ENCODE data around the gene DCTN4.
A peak's percentile ranks its signal among the peaks of the same experiment; 100 is the strongest.
"Not testable (repeated sequence)": the region's sequence is repeated elsewhere in the genome, so short reads cannot be mapped to it uniquely, and the experiment has no call there.

The DCTN4 gene

DNA sequence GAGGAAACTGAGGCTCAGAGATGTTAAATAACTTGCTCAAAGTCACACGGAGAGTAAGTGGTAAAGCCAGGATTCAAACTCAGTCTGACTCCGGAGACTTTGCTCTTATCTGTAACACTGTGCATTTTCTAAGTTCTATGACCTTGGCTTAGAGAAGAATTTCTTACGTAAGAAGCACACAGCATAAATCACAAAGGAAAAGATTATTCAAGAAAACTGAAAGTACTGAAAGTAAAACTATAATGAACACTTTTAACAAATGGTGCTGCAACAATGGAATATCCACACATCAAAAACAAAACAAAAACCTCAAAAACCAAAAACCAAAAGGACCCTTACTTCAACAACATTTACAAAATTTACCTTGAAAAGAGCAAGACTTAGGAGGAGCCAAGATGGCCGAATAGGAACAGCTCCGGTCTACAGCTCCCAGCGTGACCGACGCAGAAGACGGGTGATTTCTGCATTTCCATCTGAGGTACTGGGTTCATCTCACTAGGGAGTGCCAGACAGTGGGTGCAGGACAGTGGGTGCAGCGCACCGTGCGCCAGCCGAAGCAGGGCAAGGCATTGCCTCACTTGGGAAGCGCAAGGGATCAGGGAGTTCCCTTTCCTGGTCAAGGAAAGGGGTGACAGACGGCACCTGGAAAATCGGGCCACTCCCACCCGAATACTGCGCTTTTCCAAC lies 16.2 kb downstream of the DCTN4 start:
- H3K36me3 Mint-ChIP-seq = peaks cover 55% of the 10 kb centered on the region
- CTCF ChIA-PET = interaction anchor here (1.2 to 1.6 kb wide), 3 partner anchors 12 to 104 kb away, joined by 3 to 4 read pairs (median 3); no protein-coding TSS in a partner anchor

DNA sequence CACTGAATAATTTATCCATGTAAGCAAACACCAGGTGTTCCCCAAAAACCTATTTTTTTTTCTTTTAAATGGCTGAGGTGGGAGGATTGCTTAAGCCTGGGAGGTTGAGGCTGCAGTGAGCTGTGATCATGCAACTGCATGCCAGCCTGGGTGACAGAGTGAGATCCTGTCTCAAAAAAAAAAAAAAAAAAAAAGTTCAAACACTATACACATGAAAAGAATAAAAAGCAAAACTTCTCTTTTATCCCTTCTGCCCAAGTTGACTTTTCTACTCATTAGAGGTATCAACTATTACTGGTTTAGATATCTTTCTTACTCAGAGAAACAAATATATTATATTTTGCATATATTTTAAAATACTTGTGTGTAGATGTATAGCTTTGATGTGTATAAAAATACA lies 17.8 kb downstream of the DCTN4 start:
- DNase-seq = peak; percentile 24
- H3K4me3 Mint-ChIP-seq = no peak overlapping the region
- H3K27me3 Mint-ChIP-seq = no peaks in the 10 kb centered on the region
- no peak overlapping the region for H3K27ac Mint-ChIP-seq
- CTCF ChIA-PET = interaction anchor here (1.6 kb wide), 1 partner anchor 106 kb away, joined by 4 read pairs; no protein-coding TSS in a partner anchor
- peaks cover 3% of the 10 kb centered on the region for H3K9me3 Mint-ChIP-seq
- peaks cover 77% of the 10 kb centered on the region for H3K4me1 Mint-ChIP-seq
- peaks cover 66% of the 10 kb centered on the region for H3K36me3 Mint-ChIP-seq

More for the DNA sequence above, 16.2 kb downstream of the DCTN4 start:
- H3K4me1 Mint-ChIP-seq = peaks cover 65% of the 10 kb centered on the region
- peak overlapping the region; percentile 92 for H3K27ac Mint-ChIP-seq
- not testable (repeated sequence) for H3K27me3 Mint-ChIP-seq, H3K9me3 Mint-ChIP-seq, DNase-seq
- peak overlapping the region; percentile 43 for H3K4me3 Mint-ChIP-seq

DNA sequence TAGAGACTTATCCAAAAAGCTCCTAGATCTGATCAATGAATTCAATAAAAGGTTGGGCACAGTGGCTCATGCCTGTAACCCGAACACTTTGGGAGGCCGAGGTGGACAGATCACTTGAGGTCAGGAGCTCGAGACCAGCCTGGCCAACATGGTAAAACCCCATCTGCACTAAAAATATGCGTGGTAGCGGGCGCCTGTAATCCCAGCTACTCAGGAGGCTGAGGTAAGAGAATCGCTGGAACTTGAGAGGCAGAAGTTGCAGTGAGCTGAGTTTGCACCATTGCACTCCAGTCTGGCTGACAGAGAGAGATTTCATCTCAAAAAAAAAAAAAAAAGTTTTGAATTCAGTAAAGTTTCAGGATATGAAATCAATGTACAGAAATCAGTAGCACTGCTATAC lies 20.0 kb downstream of the DCTN4 start:
- H3K27ac Mint-ChIP-seq = no peak overlapping the region
- peaks cover 72% of the 10 kb centered on the region for H3K36me3 Mint-ChIP-seq
- DNase-seq = no peak
- H3K4me3 Mint-ChIP-seq = no peak overlapping the region
- CTCF ChIA-PET = no interaction called here
- no peaks in the 10 kb centered on the region for H3K27me3 Mint-ChIP-seq
- H3K4me1 Mint-ChIP-seq = peaks cover 85% of the 10 kb centered on the region
- peaks cover 2% of the 10 kb centered on the region for H3K9me3 Mint-ChIP-seq

DNA sequence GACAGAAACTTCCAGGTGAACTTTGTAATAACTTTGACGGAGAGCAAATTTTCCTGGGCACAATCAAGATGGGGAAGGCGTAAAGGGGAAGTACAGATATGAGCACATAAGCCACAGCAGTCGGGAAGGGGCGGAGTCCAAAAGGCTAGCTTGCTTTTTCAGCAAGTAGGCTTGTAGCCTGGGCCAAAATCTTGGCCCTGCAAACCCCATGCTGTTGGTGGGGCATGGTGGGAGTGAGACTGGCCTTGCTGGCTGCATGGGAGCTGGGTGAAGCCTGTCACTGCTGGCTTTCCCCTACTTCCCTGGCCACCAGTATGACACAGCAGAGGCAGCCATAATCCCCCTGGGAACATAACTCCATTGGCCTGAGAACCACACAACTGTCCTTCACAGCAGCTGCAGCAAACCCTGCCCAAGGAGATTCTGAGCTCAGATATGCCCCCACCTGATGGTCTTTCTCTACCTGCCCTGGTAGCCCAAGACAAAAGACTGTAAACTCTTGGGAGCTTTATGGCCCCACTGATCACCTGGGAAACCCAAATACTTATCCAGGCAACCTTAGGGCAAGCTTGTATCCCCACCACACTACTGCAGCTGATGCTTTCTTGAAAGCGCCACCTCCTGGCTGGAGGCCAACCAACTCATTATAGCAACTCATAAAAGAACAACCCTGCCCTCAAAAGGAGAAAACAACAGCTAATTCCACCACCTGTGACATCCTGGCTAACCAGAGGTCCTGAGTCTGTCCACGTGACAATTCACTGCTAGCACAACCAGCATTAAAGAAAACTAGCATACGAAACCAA lies 24.0 kb downstream of the DCTN4 start:
- H3K27me3 Mint-ChIP-seq = no peaks in the 10 kb centered on the region
- peaks cover 75% of the 10 kb centered on the region for H3K36me3 Mint-ChIP-seq
- no peak overlapping the region for H3K27ac Mint-ChIP-seq
- peaks cover 47% of the 10 kb centered on the region for H3K4me1 Mint-ChIP-seq
- no peak for DNase-seq
- CTCF ChIA-PET = interaction anchor here (0.8 to 1.8 kb wide), 8 partner anchors 8 to 44 kb away, joined by 3 to 7 read pairs (median 4); partner anchors contain the start of genes RBM22 and SMIM3
- H3K4me3 Mint-ChIP-seq = no peak overlapping the region
- peaks cover 2% of the 10 kb centered on the region for H3K9me3 Mint-ChIP-seq

DNA sequence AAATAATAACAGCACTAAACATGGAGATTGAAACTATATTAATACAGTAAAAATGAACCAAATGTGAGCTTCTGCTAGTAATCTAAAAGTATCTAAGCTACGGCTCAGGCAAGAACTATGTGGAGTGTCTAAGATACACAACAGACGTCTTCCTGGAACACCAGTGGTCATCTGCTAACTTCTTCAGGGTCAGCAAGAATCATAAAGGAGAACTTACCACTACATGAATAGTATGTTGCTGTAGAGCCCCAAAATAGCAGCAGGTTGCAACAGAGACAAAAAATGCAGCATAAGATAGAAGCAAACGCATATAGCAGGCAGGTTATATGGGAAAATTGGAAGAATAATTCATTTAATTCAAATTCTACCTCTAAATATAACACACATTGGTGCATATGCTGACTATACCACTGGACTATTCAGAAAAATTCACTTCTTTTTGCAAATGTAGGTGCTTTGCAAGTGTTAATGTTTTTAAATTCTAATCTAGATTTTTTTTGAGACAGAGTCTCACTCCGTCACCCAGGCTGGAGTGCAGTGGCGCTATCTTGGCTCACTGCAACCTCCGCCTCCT lies 27.1 kb downstream of the DCTN4 start:
- no peak overlapping the region for H3K4me3 Mint-ChIP-seq
- H3K9me3 Mint-ChIP-seq = peaks cover 2% of the 10 kb centered on the region
- CTCF ChIA-PET = interaction anchor here (0.7 to 1.5 kb wide), 3 partner anchors 10 to 60 kb away, joined by 3 read pairs; partner anchors contain the start of gene RBM22
- DNase-seq = no peak
- H3K27ac Mint-ChIP-seq = no peak overlapping the region
- H3K36me3 Mint-ChIP-seq = peaks cover 62% of the 10 kb centered on the region
- no peaks in the 10 kb centered on the region for H3K27me3 Mint-ChIP-seq
- H3K4me1 Mint-ChIP-seq = peaks cover 20% of the 10 kb centered on the region

DNA sequence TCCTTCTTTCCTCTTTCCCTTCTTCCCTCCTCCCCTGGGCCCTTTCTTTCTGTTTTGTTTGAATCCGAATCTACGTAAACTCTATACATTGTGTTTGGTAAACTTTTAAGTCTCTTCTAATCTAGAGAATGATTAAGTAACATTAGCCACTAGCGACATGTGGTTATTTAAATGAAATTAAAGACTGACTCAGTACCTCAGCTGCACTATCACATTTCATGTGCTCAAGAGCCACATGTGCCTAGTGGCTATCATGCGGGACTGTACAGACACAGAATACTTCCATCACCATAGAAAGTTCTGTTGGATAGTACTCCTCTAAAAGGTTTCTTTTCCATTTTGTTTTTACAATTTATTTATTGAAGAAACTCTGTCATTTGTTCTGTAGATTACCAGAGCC lies 29.0 kb downstream of the DCTN4 start:
- DNase-seq = no peak
- Mint-ChIP-seq H3K4me1 (peaks cover 7% of the 10 kb centered on the region), H3K27ac (no peak overlapping the region), H3K4me3 (no peak overlapping the region), H3K9me3 (no peaks in the 10 kb centered on the region), H3K27me3 (no peaks in the 10 kb centered on the region), H3K36me3 (peaks cover 49% of the 10 kb centered on the region)
- CTCF ChIA-PET = no interaction called here

DNA sequence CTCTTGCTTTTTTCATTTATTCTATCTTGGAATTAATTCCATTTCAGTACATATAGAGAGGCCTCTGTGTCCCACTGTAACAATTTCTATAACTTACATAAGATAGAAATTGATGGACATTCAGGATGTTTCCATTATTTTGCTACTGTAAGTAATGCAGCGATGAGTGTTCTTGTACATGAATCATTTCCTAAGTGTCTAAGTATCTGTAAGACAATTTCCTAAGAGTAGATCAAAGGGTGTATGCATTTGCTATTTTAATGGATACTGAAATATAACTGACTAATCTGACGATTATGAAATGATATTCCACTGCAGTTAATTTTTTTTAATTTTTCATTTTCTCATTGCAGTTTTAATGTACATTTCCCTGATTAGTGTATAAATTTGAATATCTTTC lies 35.0 kb downstream of the DCTN4 start:
- DNase-seq = no peak
- H3K27ac Mint-ChIP-seq = no peak overlapping the region
- H3K9me3 Mint-ChIP-seq = no peaks in the 10 kb centered on the region
- H3K36me3 Mint-ChIP-seq = peaks cover 49% of the 10 kb centered on the region
- H3K4me1 Mint-ChIP-seq = no peaks in the 10 kb centered on the region
- H3K27me3 Mint-ChIP-seq = no peaks in the 10 kb centered on the region
- H3K4me3 Mint-ChIP-seq = no peak overlapping the region
- CTCF ChIA-PET = interaction anchor here (1.1 kb wide), 1 partner anchor 11 kb away, joined by 3 read pairs; no protein-coding TSS in a partner anchor

DNA sequence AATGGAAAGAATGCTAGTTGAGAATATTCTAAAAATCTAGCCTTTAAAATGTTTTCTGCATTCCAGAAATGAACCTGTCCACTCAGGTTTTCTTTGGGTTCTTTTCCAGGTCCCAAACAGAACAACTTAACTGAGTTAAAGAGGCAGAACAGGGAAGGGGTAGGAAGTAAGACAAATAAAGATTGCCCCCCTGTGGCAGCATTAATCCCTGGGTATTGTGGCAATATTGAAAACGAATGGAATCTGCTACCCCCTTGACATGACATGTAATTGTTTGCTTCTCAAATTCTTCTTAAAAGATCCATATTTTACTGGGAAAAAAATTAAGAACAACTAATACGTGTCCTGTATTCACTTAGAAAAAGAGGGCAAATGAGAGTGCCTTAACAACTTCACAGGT lies 48.7 kb downstream of the DCTN4 start:
- CTCF ChIA-PET = interaction anchor here (0.9 kb wide), 1 partner anchor 24 kb away, joined by 3 read pairs; no protein-coding TSS in a partner anchor
- H3K4me3 Mint-ChIP-seq = no peak overlapping the region
- H3K9me3 Mint-ChIP-seq = no peaks in the 10 kb centered on the region
- no peak for DNase-seq
- H3K36me3 Mint-ChIP-seq = peaks cover 34% of the 10 kb centered on the region
- no peaks in the 10 kb centered on the region for H3K4me1 Mint-ChIP-seq
- H3K27ac Mint-ChIP-seq = no peak overlapping the region
- H3K27me3 Mint-ChIP-seq = no peaks in the 10 kb centered on the region

DNA sequence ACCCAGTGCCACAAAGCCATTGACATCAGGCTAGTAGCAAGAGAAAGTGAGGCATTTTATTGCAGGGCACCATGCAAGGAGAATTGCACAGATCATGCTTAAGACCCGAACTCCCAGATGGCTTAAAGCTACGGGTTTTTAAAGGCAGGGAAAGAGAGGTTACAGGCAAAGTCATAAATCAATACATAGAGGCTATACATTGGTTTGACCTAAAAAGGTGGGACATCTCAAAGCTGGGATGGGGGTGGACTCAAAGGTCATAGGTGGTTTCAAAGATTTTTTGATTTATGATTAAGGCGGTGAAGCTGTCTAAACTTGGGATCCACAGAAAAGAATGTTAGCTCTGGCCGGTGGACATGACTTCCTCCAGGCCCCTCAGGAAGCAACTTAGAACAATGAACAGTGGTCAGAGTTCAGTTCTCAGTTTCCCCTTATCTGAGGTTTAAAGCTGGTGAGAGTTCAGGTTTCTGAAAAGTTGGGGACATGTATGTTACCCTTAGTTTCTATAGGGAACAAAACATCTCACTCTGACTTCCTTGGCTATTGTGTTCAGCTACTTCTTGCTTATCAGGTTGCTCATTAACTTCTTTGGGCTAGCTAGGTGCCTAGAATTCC lies 51.9 kb downstream of the DCTN4 start:
- Mint-ChIP-seq H3K9me3 (no peaks in the 10 kb centered on the region), H3K27me3 (no peaks in the 10 kb centered on the region), H3K27ac (no peak overlapping the region), H3K36me3 (peaks cover 24% of the 10 kb centered on the region), H3K4me1 (peaks cover 6% of the 10 kb centered on the region), H3K4me3 (no peak overlapping the region)
- CTCF ChIA-PET = interaction anchor here (1.1 to 2.2 kb wide), 3 partner anchors 14 to 72 kb away, joined by 3 to 6 read pairs (median 4); partner anchors contain the start of gene SMIM3
- DNase-seq = no peak

DNA sequence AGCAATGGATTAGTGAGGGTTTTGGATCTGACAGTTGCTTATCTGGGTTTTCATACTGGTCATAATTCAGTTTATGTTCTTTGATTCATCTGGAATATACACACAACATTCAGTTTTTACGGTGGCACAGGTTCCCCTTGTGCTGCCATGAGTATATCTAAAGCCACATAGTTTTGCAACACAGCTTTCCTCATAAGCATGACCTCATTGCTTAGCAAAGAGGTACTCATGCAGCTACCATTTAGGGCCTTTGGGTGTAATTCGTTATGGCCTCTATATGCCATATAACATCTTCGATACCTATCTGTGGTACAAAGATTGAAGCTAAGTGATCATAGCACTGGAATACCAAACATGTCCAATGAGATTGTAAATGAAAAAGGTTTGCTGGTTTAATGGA lies 55.1 kb downstream of the DCTN4 start:
- H3K9me3 Mint-ChIP-seq = no peaks in the 10 kb centered on the region
- H3K27ac Mint-ChIP-seq = no peak overlapping the region
- no peak overlapping the region for H3K4me3 Mint-ChIP-seq
- CTCF ChIA-PET = interaction anchor here (1.7 to 2.3 kb wide), 2 partner anchors 75 to 142 kb away, joined by 7 read pairs; partner anchors contain the start of gene SMIM3
- H3K36me3 Mint-ChIP-seq = peaks cover 9% of the 10 kb centered on the region
- H3K4me1 Mint-ChIP-seq = peaks cover 9% of the 10 kb centered on the region
- no peaks in the 10 kb centered on the region for H3K27me3 Mint-ChIP-seq
- no peak for DNase-seq

DNA sequence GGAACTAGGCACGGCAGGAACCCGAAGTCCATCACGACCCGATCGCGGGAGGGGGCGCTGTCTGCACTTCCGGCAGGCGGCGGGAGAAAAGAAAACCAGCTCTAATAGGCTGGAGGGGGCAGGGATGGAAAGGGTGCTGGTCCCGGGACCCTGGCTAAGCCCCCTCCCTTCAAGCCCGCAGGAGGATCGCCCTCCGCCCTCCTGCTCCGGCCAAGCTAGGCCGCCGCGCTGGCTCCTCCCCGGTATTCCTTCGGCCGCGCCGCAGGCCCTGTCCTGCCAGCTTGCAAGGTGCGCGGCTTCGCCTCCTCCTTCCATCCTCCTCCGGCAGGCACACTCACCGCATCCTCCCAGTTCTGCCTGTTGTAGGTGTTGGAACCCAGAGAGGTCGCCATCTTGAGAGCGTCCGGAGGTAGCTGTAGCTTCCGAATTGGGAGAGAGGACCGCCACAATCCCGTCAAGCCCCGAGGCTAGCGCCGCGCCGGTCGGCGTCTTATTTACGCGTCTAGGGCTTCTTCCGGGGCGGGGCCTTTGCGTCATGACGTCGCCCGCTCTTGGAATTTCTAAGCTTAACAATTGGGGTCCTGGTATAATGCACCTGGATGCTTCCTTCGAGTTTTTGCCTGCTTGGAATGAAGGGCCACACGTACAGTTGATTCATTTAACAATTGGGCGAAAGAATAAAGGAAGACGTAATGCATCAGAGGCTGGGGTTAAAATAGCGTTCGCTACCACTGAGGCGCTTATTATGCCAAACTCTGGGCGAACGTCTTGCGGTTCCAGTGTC lies 58.0 kb downstream of the DCTN4 start, which contains the start of gene RBM22:
RBM22 (minus strand) TSS at position 469 of the 784 bp plus-strand sequence; CDS start at position 392, 77 bp downstream.
- no peaks in the 10 kb centered on the region for H3K9me3 Mint-ChIP-seq
- H3K27ac Mint-ChIP-seq = no peak within 1 kb of the TSS
- H3K36me3 Mint-ChIP-seq = peaks cover 21% of the 10 kb centered on the region
- CTCF ChIA-PET = interaction anchor here (0.6 to 3.0 kb wide), 29 partner anchors 10 to 464 kb away, joined by 3 to 57 read pairs (median 4); partner anchors contain the start of genes DCTN4, IRGM and SMIM3
- no peaks in the 10 kb centered on the region for H3K27me3 Mint-ChIP-seq
- DNase-seq = peak; percentile 95
- H3K4me3 Mint-ChIP-seq = no peak within 1 kb of the TSS
- H3K4me1 Mint-ChIP-seq = peaks cover 10% of the 10 kb centered on the region

DNA sequence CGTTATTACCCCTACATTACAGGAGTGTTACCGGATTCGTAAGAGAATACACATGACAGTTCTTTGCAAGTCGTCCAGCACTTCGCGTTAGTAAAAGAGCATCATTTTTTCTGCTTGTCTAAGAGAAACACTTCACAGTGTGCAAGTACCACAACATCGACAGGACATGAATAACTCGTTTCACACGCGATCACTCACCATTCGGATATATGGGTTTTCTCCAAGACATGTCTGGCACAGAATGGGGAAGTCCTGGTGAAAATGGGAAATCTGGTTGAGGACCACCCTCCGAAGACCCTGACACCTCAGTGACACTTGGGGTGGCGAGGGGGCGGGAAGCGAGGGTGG lies 58.6 kb downstream of the DCTN4 start:
- H3K4me1 Mint-ChIP-seq = peaks cover 10% of the 10 kb centered on the region
- no peaks in the 10 kb centered on the region for H3K27me3 Mint-ChIP-seq
- H3K27ac Mint-ChIP-seq = no peak overlapping the region
- no peak for DNase-seq
- no peak overlapping the region for H3K4me3 Mint-ChIP-seq
- peaks cover 26% of the 10 kb centered on the region for H3K36me3 Mint-ChIP-seq
- H3K9me3 Mint-ChIP-seq = no peaks in the 10 kb centered on the region
- CTCF ChIA-PET = interaction anchor here (1.0 to 3.0 kb wide), 20 partner anchors 10 to 250 kb away, joined by 3 to 57 read pairs (median 3); partner anchors contain the start of genes DCTN4, IRGM and SMIM3

DNA sequence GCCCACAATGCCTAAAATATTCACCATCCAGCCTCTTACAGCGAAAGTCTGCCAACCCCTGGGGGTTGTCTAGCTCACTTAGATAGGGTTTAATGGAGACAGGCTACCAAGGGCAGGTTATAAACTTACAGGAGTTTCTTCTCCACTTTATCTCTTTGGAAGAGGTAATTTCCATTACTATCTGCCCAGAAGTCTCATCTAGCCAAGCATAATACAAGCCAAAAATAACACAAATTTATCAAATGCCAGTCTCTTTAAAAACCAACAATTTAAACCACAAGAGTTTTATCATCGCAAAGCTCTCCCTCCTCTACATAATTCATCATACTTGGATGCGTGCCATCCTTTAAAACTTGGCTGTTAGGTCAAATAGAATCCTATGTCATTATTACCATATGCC lies 64.2 kb downstream of the DCTN4 start:
- CTCF ChIA-PET = no interaction called here
- no peaks in the 10 kb centered on the region for H3K27me3 Mint-ChIP-seq
- no peak overlapping the region for H3K4me3 Mint-ChIP-seq
- peaks cover 2% of the 10 kb centered on the region for H3K4me1 Mint-ChIP-seq
- DNase-seq = no peak
- H3K9me3 Mint-ChIP-seq = no peaks in the 10 kb centered on the region
- H3K27ac Mint-ChIP-seq = no peak overlapping the region
- peaks cover 69% of the 10 kb centered on the region for H3K36me3 Mint-ChIP-seq
